Spleen (tissue), 11 donors: ENCODE measurements around the gene LRRC59. TPM values are rescaled to one million over a fixed set of nuclear protein-coding genes. Genes with fewer than 3 reads are reported as not detected.

Experiments
- DNase-seq: peaks from one replicate; pipeline ENCODE4 v3.0.0-alpha.2; 2020
- H3K27ac ChIP-seq, 8 donors: fragments of 200-600 bp; sonication (generic) in 7 of 8; 1 replicate in 4 of 8; 2 replicates in 4 of 8; pipeline versions ENCODE4 v1.5.0 to v1.8.0; 2016 to 2021; ENCODE audit warnings: inconsistent platforms in 4 of 8, mild to moderate bottlenecking in 4 of 8, moderate library complexity in 1 of 8
- H3K27me3 ChIP-seq, 7 donors: fragments of 200-600 bp; sonication (generic) in 6 of 7; replicated peaks in 1 of 7; 1 replicate in 4 of 7; 2 replicates in 3 of 7; pipeline versions ENCODE4 v1.5.0 to v1.8.0; 2016 to 2021; ENCODE audit warnings: inconsistent platforms in 3 of 7, mild to moderate bottlenecking in 1 of 7
- H3K36me3 ChIP-seq, 6 donors: fragments of 200-600 bp; sonication (generic) in 5 of 6; 1 replicate in 4 of 6; 2 replicates in 2 of 6; pipeline versions ENCODE4 v1.5.0 to v1.8.0; 2016 to 2021; ENCODE audit warnings: inconsistent platforms in 2 of 6
- H3K4me1 ChIP-seq, 6 donors: fragments of 200-600 bp; sonication (generic) in 5 of 6; 1 replicate in 3 of 6; 2 replicates in 3 of 6; pipeline versions ENCODE4 v1.5.0 to v1.8.0; 2016 to 2021; ENCODE audit warnings: inconsistent platforms in 3 of 6
- H3K4me3 ChIP-seq, 8 donors: fragments of 200-600 bp; sonication (generic) in 7 of 8; 1 replicate in 4 of 8; 2 replicates in 4 of 8; pipeline versions ENCODE4 v1.5.0 to v1.8.0; 2016 to 2021; ENCODE audit warnings: inconsistent platforms in 4 of 8, mild to moderate bottlenecking in 4 of 8, moderate library complexity in 2 of 8
- H3K9me3 ChIP-seq, 8 donors: fragments of 200-600 bp; sonication (generic) in 7 of 8; 1 replicate in 4 of 8; 2 replicates in 4 of 8; pipeline versions ENCODE4 v1.5.0 to v1.8.0; 2016 to 2021; ENCODE audit warnings: inconsistent platforms in 4 of 8
- CTCF ChIP-seq, 11 experiments: fragments of 200-600 bp in 7 of 11; fragments of 450-650 bp in 4 of 11; sonication (generic) in 4 of 11; IDR thresholded peaks in 8 of 11; conservative IDR thresholded peaks in 3 of 11; 1 replicate in 7 of 11; 2 replicates in 4 of 11; pipeline versions ENCODE4 v1.4.0 to v1.8.0; 2016 to 2021; ENCODE audit warnings: antibody characterized with exemption in 11 of 11, inconsistent platforms in 4 of 11, mild to moderate bottlenecking in 1 of 11
- POLR2A ChIP-seq, 3 donors: fragments of 450-650 bp; IDR thresholded peaks; one replicate each; pipeline ENCODE4 v1.5.1; 2017; ENCODE audit warnings: antibody characterized with exemption in 3 of 3, mild to moderate bottlenecking in 1 of 3
- POLR2AphosphoS5 ChIP-seq, 3 donors: sonication (generic); formaldehyde crosslinking; IDR thresholded peaks; one replicate each; pipeline ENCODE4 v1.5.1; 2017; ENCODE audit warnings: antibody characterized with exemption in 3 of 3
- WGBS, 5 donors: extraction: QIAGEN DNeasy Blood & Tissue Kit in 3 of 5; methylation state at CpG; one replicate each; pipeline versions ENCODE4 v1.1.5 to v1.1.7; 2013 to 2018; 5-methylcytosine and 5-hydroxymethylcytosine counted together
- intact Hi-C: fragments of 100-400 bp; cut with DNase I; formaldehyde crosslinking; loops from one replicate; pipeline ENCODE4 v1.15.0; 2023; ENCODE audit warnings: low total_unique reads
- polyA plus RNA-seq, 3 donors: library from polyadenylated mRNA; stranded (reverse); fragments of 200-250 nt; gene quantifications; one replicate each; pipeline ENCODE4 v1.2.1, GENCODE V29; 2013
- total RNA-seq, 7 donors: library from RNA; depleted of rRNA in 3 of 7; stranded (reverse); fragments of >200 nt in 3 of 7; fragmentation: NEBNext Ultra II Directional in 4 of 7; extraction: Animal tissue kit (Norgen Biotek cat#: 25700) in 4 of 7; gene quantifications; one replicate each; pipeline versions ENCODE4 v1.1.0 to v1.2.1, GENCODE V29; 2016 to 2021
- donor health status: healthy with polysubstance abuse.
- donor health status: DM: no; HTN: no; CAD: no; lungs with moderate emphysema.
- donor health status: DM: no; HTN: no; CAD: no.
- donor health status: Bipolar disorder and iron deficiency.
- donor health status: healthy.
- donor health status: DM: no; HTN: no; CAD: no.
- donor health status: DM: yes; HTN: yes; CAD: no.

The LRRC59 gene
- total and polyA plus RNA-seq, 10 donors = 12.5 to 71.3 (median 46.1) TPM

- no peak for TF ChIP-seq POLR2A (IDR thresholded peaks at IDR 0.05)
- no peak for TF ChIP-seq CTCF (IDR thresholded peaks at IDR 0.05 in 8 of 11, conservative IDR thresholded peaks at IDR 0.05 in 3 of 11)
- no peak for TF ChIP-seq POLR2AphosphoS5 (IDR thresholded peaks at IDR 0.05)
- no peaks in the 10 kb centered on the region for H3K27me3 ChIP-seq
- H3K36me3 ChIP-seq = peaks cover 0 to 43% (median 35%) of the 10 kb centered on the region in 6 donors
- peak overlapping the region; percentile 75 to 94 (median 86) for H3K27ac ChIP-seq
- intact Hi-C loops = no loop called here
- peaks cover 16 to 52% (median 34%) of the 10 kb centered on the region in 6 donors for H3K4me1 ChIP-seq
- no peak for DNase-seq
- WGBS, 5 donors = 11 to 17% (median 14%) methylated on average over 30 of the region's 30 CpGs
- no peaks in the 10 kb centered on the region for H3K9me3 ChIP-seq
- H3K4me3 ChIP-seq = peak overlapping the region; percentile 68 to 98 (median 92)
Observed at GRCh38 chr17:50396261-50397110, 837 bp downstream of the LRRC59 start.

- DNase-seq = no peak
- H3K27ac ChIP-seq = no peak overlapping the region
- TF ChIP-seq CTCF (IDR thresholded peaks at IDR 0.05 in 8 of 11, conservative IDR thresholded peaks at IDR 0.05 in 3 of 11) (no peak), POLR2AphosphoS5 (IDR thresholded peaks at IDR 0.05) (no peak), POLR2A (IDR thresholded peaks at IDR 0.05) (no peak)
- no peaks in the 10 kb centered on the region for H3K9me3 ChIP-seq
- H3K27me3 ChIP-seq = no peaks in the 10 kb centered on the region
- intact Hi-C loops = no loop called here
- peaks cover 16 to 64% (median 34%) of the 10 kb centered on the region in 6 donors for H3K4me1 ChIP-seq
- H3K36me3 ChIP-seq = peaks cover 0 to 60% (median 52%) of the 10 kb centered on the region in 6 donors
- 12 to 43% (median 24%) methylated on average over 3 of the region's 3 CpGs for WGBS, 5 donors
- H3K4me3 ChIP-seq = no peak overlapping the region
Observed at GRCh38 chr17:50394711-50395110, 2.6 kb downstream of the LRRC59 start.

GRCh38 chr17:50393700-50394099 is 3.6 kb downstream of the LRRC59 start:
- Histone ChIP-seq H3K27ac (no peak overlapping the region), H3K9me3 (no peaks in the 10 kb centered on the region), H3K4me1 (peaks cover 16 to 64% (median 34%) of the 10 kb centered on the region in 6 donors), H3K27me3 (no peaks in the 10 kb centered on the region), H3K4me3 (no peak overlapping the region), H3K36me3 (peaks cover 0 to 70% (median 61%) of the 10 kb centered on the region in 6 donors)
- intact Hi-C loops = no loop called here
- 94 to 99% (median 97%) methylated on average over 5 of the region's 5 CpGs for WGBS, 5 donors
- DNase-seq = no peak
- no peak for TF ChIP-seq POLR2AphosphoS5 (IDR thresholded peaks at IDR 0.05)
- TF ChIP-seq POLR2A (IDR thresholded peaks at IDR 0.05) = no peak
- TF ChIP-seq CTCF (IDR thresholded peaks at IDR 0.05 in 8 of 11, conservative IDR thresholded peaks at IDR 0.05 in 3 of 11) = no peak

GRCh38 chr17:50392621-50393020 is 4.7 kb downstream of the LRRC59 start:
- Histone ChIP-seq H3K27ac (no peak overlapping the region), H3K36me3 (peaks cover 0 to 81% (median 72%) of the 10 kb centered on the region in 6 donors), H3K4me1 (peaks cover 16 to 57% (median 30%) of the 10 kb centered on the region in 6 donors), H3K9me3 (no peaks in the 10 kb centered on the region), H3K4me3 (no peak overlapping the region), H3K27me3 (no peaks in the 10 kb centered on the region)
- intact Hi-C loops = no loop called here
- DNase-seq = no peak
- TF ChIP-seq POLR2AphosphoS5 (IDR thresholded peaks at IDR 0.05) = no peak
- TF ChIP-seq CTCF (IDR thresholded peaks at IDR 0.05 in 8 of 11, conservative IDR thresholded peaks at IDR 0.05 in 3 of 11) = no peak
- no peak for TF ChIP-seq POLR2A (IDR thresholded peaks at IDR 0.05)
- 81 to 94% (median 91%) methylated on average over 6 of the region's 6 CpGs for WGBS, 5 donors
